Right ventricle myocardium superior (tissue), 1 donor: ENCODE results near the gene TBC1D9. TPM values are rescaled to one million over a fixed set of nuclear protein-coding genes. Genes with fewer than 3 reads are reported as not detected.
"Not testable (repeated sequence)": the region's sequence is repeated elsewhere in the genome, so short reads cannot be mapped to it uniquely, and the experiment has no call there.

ENCODE experiments used
- ATAC-seq: fragments of 200-7000 bp; cut with Tn5 transposase; one replicate; pipeline ENCODE4 v1.9.1; 2020; ENCODE audit warnings: mild to moderate bottlenecking; ENCODE audit not compliant: poor library complexity
- DNase-seq: peaks from one replicate; pipeline ENCODE4 v3.0.0-alpha.2; 2020
- intact Hi-C: fragments of 100-400 bp; cut with DNase I; formaldehyde crosslinking; loops from one replicate; pipeline ENCODE4 v1.11.2; 2022
- long read RNA-seq: library from polyadenylated mRNA; unstranded; transcript quantifications from one replicate; pipeline ENCODE4 v2.0.0, GENCODE V29; 2021
- total RNA-seq: library from RNA; stranded (reverse); fragmentation: NEBNext Ultra II Directional; extraction: Animal tissue kit (Norgen Biotek cat#: 25700); gene quantifications from one replicate; pipeline ENCODE4 v1.2.1, GENCODE V29; 2021
- donor health status: DM: no; HTN: yes; CAD: no; lungs with severe emphysema.

TBC1D9 gene
- 10.0 TPM for total RNA-seq
- long read RNA-seq, full-length matches to known transcripts, result 5 of 7 reads
- long read RNA-seq, partial matches to known transcripts, result 2 of 7 reads
- long read RNA-seq, other reads (novel, unspliced or antisense), result 0 of 7 reads

DNA sequence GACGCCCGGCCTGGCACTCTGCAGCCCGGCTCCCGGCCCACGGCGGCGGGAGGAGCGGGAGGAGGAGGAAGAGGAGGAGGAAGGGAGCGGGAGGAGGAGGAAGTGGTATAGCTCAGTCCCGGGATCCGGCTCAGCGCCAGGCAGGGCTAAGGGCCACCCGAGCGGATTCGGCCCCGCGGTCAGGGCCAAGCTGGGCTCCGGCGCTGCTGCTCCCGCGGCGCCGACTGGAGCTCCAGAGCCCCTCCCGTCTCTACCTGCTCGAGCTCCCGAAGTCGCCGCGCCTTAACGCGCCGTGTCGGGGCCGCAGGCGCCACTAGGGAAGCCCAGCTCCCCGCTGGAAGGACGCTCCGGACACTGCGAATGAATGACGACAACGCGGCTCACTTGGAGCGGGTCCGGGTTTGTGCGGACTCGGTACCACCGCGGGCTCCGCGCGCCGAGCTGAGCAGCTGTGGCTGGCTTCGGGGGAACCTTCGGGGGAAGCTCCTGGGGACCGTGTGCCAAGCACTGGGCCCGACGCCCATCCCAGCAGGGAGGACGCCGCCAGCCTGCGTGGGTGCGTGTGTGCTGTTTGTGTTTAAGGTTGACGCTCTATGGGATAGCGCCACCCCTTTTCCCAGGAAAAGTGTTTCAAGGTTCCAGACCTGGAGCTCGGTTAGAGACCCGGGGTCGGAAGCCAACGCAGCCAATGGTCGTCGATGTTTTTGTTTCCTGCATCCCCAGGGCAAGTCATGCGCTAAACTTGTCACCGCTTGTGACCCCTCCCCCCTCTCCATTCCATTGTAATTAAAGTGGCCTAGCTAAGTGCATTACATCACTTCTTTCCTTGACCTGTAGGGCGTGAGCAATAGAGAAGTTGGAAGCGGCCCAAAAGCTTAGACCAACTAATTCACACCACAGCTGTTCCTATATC lies at the start of gene TBC1D9:
TBC1D9 (minus strand) TSS at position 67 of the 913 bp plus-strand sequence. CDS start 340 bp downstream, outside the sequence.
- intact Hi-C loops, result loop anchor here (5.0 kb wide), 1 partner anchor 96 kb away; no protein-coding TSS in a partner anchor
- peak; percentile 87 for ATAC-seq
- peak; percentile 89 for DNase-seq

- no peak for DNase-seq
- no peak for ATAC-seq
- intact Hi-C loops, result no loop called here
These were observed 49.1 kb upstream of the TBC1D9 start for GRCh38 chr4:140805293-140805692.

GRCh38 chr4:140802591-140802990 lies 46.4 kb upstream of the TBC1D9 start:
- no peak for DNase-seq
- intact Hi-C loops, result no loop called here
- no peak for ATAC-seq

DNA sequence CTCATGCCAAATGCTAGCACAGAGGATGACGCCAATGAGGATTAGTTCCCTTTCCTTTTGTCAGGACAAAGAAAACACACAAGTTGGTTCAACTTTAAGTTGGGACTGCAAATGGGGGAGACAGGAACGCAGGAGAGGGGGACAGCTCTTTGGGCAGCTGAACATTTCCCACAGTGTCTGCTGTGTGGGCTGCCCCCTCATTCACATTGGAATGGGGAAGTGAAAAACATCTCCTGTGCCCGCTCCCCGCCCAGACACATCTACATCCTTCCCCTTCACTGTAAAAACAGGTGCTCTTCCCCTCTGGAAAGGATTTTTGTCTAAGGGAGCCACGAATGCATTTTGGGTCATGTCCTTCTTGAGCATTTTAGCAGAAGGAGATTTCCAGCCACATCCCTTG lies 44.5 kb upstream of the TBC1D9 start:
- intact Hi-C loops, result no loop called here
- ATAC-seq, result peak; percentile 58

DNA sequence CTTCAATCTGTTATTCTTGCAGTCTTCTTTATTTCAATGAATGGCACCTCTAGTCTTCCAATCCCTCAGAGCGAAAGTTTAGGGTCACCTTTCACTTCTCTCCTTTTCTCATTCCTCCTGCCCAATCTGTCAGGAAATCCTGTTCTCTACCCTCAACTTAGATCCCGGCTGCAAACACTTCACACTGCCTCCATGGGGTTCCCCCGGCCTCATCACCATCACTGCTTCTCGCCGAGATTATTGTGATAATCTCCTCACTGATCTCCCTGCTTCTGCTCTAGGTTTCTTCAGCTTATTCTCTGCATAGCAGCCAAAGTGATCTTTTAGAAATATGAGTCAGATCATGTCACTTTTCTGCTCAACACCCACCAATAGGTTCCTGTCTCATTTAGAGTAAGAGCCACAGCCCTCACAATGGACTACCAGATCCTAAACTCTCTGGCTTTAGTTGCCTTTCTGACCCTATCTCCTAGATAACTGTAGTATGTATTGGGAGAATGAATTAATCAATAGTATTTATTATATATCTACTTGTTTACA lies 43.6 kb upstream of the TBC1D9 start:
- no peak for ATAC-seq
- intact Hi-C loops, result no loop called here
- DNase-seq, result no peak

More for the DNA sequence above, 44.5 kb upstream of the TBC1D9 start:
- DNase-seq, result no peak

DNA sequence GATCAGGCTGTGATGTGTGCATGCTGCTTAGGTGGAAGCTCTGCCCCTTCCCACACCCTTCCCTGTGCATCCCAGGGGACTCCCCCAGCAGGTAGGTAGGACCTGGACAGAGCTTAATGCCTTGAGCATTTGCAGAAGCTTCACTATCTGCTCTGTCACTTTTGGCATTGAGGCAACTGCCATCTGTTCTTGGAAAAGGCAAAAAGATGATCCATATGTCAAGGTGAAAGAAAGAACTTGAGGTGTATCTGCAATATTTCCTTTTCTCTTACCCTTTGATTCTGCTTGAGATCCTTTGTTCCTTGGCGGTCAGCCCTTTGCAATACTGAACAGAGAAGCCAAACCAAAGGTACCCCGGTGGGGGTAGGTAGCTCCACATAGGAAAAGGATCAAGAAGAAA lies 37.1 kb upstream of the TBC1D9 start:
- ATAC-seq (no peak), DNase-seq (no peak)
- intact Hi-C loops, result no loop called here

DNA sequence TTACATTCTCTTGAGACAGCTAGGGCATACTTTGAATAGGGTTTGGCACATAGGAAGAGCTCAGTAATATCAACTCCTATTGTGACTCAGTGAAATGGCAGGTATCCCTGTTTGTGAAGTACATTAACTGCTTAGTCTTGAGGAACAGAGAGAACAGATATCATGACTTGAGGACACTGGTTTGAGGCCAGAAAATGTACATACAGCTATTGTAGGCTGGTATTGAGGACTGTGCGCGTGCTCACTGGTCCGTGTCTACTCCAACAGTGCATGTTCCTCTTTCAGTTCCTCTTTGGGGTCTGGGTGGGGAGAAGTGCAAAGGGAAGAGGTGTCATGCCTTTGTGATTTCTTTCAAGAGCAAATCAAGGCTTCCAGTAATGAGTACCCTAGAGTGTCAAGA lies 34.6 kb upstream of the TBC1D9 start:
- peak; percentile 87 for ATAC-seq

DNA sequence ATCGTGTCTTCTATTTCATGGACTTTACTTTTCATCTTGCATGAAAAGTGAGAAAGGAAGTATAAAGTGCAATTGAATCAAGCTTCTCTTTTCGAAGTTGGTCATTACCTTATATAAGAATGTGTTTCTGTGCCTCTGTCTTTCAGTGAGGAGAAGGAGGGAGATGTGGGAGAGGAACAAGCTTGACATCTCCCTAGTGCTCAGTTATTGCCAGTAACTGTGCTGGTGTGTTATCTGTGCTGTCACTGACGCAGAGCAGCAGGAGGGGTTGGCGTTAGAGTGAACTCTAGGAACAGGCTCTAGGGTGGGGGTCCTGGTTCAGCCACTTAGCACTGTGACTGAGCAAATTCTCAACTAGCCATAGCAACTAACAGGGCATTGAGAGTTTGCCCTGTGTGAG lies 34.0 kb upstream of the TBC1D9 start:
- DNase-seq (no peak), ATAC-seq (peak; percentile 58)
- intact Hi-C loops, result no loop called here

More for the DNA sequence above, 34.6 kb upstream of the TBC1D9 start:
- intact Hi-C loops, result no loop called here
- DNase-seq, result peak; percentile 68

DNA sequence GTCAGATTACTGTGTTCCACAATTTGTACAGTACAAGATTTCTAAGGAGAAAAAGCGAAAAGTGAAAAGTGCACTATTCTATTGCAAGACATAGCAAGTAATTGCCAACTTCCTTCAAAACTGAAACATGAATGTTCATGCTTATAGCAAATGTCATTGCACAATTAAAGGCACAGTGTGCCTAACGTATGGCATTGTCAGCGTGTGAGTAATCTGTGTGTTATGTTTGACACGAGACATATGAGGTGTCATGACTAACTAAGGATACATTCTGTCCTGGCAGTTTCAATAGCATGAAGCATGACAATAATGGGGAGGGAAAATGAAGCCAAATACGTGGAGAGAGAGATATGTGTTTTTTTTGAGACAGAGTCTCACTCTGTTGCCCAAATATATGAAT lies 33.6 kb upstream of the TBC1D9 start:
- ATAC-seq, result peak; percentile 49
- DNase-seq, result no peak
- intact Hi-C loops, result no loop called here

DNA sequence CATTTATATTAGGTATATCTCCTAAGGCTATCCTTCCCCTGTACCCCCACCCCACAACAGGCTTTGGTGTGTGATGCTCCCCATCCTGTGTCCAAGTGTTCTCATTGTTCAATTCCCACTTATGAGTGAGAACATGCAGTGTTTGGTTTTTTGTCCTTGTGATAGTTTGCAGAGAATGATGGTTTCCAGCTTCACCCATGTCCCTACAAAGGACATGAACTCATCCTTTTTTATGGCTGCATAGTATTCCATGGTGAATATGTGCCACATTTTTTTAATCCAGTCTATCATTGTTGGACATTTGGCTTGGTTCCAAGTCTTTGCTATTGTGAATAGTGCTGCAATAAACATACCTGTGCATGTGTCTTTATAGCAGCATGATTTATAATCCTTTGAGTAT lies 26.6 kb upstream of the TBC1D9 start:
- intact Hi-C loops, DNase-seq, ATAC-seq: not testable (repeated sequence)

DNA sequence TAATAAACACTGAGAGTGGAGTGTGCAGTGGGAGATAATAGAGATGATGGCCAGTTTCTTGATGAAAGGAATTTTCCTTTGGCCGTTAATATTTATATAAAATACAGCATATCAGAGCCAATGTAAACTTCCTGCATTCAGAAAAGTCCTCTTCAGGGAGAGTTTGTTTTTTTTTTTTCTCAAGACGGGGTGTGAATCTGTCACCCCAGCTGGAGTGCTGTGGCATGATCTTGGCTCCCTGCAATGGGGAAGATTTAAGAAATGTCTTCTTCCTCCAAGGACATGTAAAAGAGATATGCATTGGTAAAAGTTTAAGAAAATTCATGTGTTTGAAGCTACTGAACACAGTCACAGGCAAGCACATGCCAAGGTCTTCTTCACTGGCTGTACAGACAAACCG lies 25.4 kb upstream of the TBC1D9 start:
- no peak for ATAC-seq
- intact Hi-C loops, result no loop called here
- DNase-seq, result no peak

- DNase-seq, result no peak
- no peak for ATAC-seq
- intact Hi-C loops, result no loop called here
These were observed 21.7 kb upstream of the TBC1D9 start for GRCh38 chr4:140777894-140778293.

DNA sequence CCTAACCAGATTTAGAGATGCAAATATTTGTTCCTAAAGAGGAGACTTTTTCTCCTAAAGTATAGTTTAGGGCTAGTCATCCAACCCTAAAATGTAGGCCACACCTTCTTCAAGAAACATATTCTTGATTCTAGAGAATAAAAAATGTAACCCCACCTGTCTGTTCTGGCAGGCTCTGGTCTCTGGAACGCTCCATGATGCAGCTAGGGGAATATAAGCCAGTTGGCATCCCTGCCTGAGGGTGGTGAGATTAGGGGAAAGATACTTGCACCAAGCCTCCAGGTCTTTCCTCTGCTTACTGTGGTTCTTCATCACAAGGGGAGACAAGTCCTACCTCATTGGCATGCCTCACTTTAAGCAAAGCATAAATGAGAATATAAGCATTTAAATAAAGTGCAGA lies 21.2 kb upstream of the TBC1D9 start:
- DNase-seq, result no peak
- intact Hi-C loops, result no loop called here
- ATAC-seq, result no peak

- DNase-seq, result no peak
- intact Hi-C loops, result no loop called here
- no peak for ATAC-seq
These were observed 20.4 kb upstream of the TBC1D9 start for GRCh38 chr4:140776556-140776955.

GRCh38 chr4:140774956-140775355 lies 18.8 kb upstream of the TBC1D9 start:
- DNase-seq (no peak), ATAC-seq (no peak)
- intact Hi-C loops, result no loop called here

- intact Hi-C loops, result no loop called here
- DNase-seq (no peak), ATAC-seq (no peak)
These were observed 18.3 kb upstream of the TBC1D9 start for GRCh38 chr4:140774510-140774909.

GRCh38 chr4:140769209-140769608 lies 13.0 kb upstream of the TBC1D9 start:
- intact Hi-C loops, result no loop called here
- no peak for DNase-seq
- ATAC-seq, result no peak

GRCh38 chr4:140764785-140765392 lies 8.7 kb upstream of the TBC1D9 start:
- intact Hi-C loops, result no loop called here
- no peak for ATAC-seq
- DNase-seq, result no peak

GRCh38 chr4:140762202-140762601 lies 6.0 kb upstream of the TBC1D9 start:
- intact Hi-C loops, result no loop called here
- ATAC-seq (no peak), DNase-seq (no peak)
